ENCODE measurements around the gene CD80.

GRCh38 chr3:119558626-119559317 lies 642 bp downstream of the CD80 start:
- TF ChIP-seq CTCF (IDR thresholded peaks at IDR 0.05; ENCODE audit: low read depth, low read length) (no peak), EZH2phosphoT487 (IDR thresholded peaks at IDR 0.05; ENCODE audit: low read depth) (no peak)

Measured in OCI-LY3 (cell line).